Measurements from ENCODE around the gene ASIC1.

ASIC1 gene

DNA sequence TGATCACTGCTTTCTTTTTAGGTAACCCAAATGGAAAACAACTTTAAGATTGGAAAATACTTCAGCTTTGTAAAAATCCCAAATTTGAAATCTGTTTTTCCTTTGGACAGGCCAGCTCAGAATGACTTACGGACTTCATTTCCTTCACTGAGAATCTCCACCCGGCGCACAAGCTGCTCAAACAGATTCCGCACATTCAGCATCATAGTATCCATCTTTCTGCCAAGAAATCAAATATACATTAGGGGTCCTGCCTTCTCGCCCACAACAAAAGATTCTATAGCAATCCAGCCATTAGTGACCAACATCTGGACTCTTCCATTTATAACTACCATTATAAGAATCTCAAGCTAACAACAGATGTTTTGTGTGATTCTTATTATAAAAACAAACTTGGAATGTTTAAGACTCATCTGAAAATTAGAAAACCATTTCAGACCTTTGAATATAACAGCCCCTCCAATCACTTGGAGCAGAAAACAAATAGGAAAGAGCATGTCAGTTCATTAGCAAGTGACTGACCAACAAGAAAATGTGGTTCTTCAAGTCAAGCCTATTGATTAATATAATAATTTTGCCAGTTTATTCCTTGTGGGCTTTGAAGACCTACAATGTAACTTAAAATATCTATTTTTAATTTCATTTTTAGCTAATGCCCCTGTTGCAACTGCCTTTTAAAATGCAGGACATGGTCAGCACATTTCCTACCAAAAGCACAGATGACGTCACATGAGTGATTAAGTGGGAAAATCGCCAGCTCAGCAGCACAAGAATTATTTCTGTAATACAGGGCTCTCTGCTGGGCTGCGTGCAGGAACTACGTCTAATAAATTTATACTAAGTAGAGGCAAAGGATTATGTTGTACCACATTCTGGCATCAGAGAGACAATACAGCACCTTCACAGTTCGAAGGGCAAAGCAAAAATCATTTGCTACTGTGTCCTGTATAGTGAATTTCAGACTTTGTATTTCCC is 40.6 kb upstream of the ASIC1 start:
- H4K20me1 ChIP-seq (ENCODE audit: insufficient read depth, low read length, poor library complexity, severe bottlenecking) = peaks cover 37% of the 10 kb centered on the region

GRCh38 chr12:50017641-50018040 is 39.8 kb upstream of the ASIC1 start:
- Histone ChIP-seq H4K20me1 (ENCODE audit: insufficient read depth, low read length, poor library complexity, severe bottlenecking) (peaks cover 40% of the 10 kb centered on the region), H2AFZ (ENCODE audit: low read length) (no peak overlapping the region), H3K4me1 (ENCODE audit: insufficient read depth, low read length, poor library complexity, severe bottlenecking) (peaks cover 61% of the 10 kb centered on the region), H3F3A (ENCODE audit: low read depth) (no peaks in the 10 kb centered on the region), H3K79me2 (ENCODE audit: insufficient read depth, low read length) (peaks cover 98% of the 10 kb centered on the region), H3K9me2 (replicated peaks; ENCODE audit: low read depth, low read length) (no peaks in the 10 kb centered on the region), H3K9ac (ENCODE audit: low read depth, low read length, poor library complexity, severe bottlenecking) (no peak overlapping the region), H3K4me2 (ENCODE audit: low read depth, low read length, poor library complexity, severe bottlenecking) (peak overlapping the region; percentile 81), H3K27me3 (ENCODE audit: insufficient read depth, low read length, poor library complexity, severe bottlenecking) (no peaks in the 10 kb centered on the region), H3K36me3 (ENCODE audit: insufficient read depth, low read length) (peaks cover 36% of the 10 kb centered on the region), H3K9me3 (ENCODE audit: insufficient read depth, low read depth, low read length) (no peaks in the 10 kb centered on the region), H3K4me3 (ENCODE audit: low read length, poor library complexity, severe bottlenecking) (peak overlapping the region; percentile 27)
- TF ChIP-seq EZH2phosphoT487 (IDR thresholded peaks at IDR 0.05; ENCODE audit: borderline replicate concordance) (no peak), CTCF (conservative IDR thresholded peaks at IDR 0.05; ENCODE audit: low read length) (no peak)

More for the DNA sequence above, 40.6 kb upstream of the ASIC1 start:
- no peaks in the 10 kb centered on the region for H3F3A ChIP-seq (ENCODE audit: low read depth)
- peaks cover 97% of the 10 kb centered on the region for H3K79me2 ChIP-seq (ENCODE audit: insufficient read depth, low read length)
- H3K9me3 ChIP-seq (ENCODE audit: insufficient read depth, low read depth, low read length) = no peaks in the 10 kb centered on the region
- no peak for TF ChIP-seq EZH2phosphoT487 (IDR thresholded peaks at IDR 0.05; ENCODE audit: borderline replicate concordance)
- peaks cover 55% of the 10 kb centered on the region for H3K4me1 ChIP-seq (ENCODE audit: insufficient read depth, low read length, poor library complexity, severe bottlenecking)
- H3K4me3 ChIP-seq (ENCODE audit: low read length, poor library complexity, severe bottlenecking) = peak overlapping the region; percentile 27
- no peaks in the 10 kb centered on the region for H3K27me3 ChIP-seq (ENCODE audit: insufficient read depth, low read length, poor library complexity, severe bottlenecking)
- peak overlapping the region; percentile 81 for H3K4me2 ChIP-seq (ENCODE audit: low read depth, low read length, poor library complexity, severe bottlenecking)
- H2AFZ ChIP-seq (ENCODE audit: low read length) = no peak overlapping the region
- no peaks in the 10 kb centered on the region for H3K9me2 ChIP-seq (replicated peaks; ENCODE audit: low read depth, low read length)
- peaks cover 36% of the 10 kb centered on the region for H3K36me3 ChIP-seq (ENCODE audit: insufficient read depth, low read length)
- peak overlapping the region; percentile 37 for H3K9ac ChIP-seq (ENCODE audit: low read depth, low read length, poor library complexity, severe bottlenecking)

GRCh38 chr12:50018154-50018553 is 39.2 kb upstream of the ASIC1 start:
- H4K20me1 ChIP-seq (ENCODE audit: insufficient read depth, low read length, poor library complexity, severe bottlenecking) = peaks cover 45% of the 10 kb centered on the region
- H3K36me3 ChIP-seq (ENCODE audit: insufficient read depth, low read length) = peaks cover 32% of the 10 kb centered on the region
- peak overlapping the region; percentile 81 for H3K4me2 ChIP-seq (ENCODE audit: low read depth, low read length, poor library complexity, severe bottlenecking)
- H3K27me3 ChIP-seq (ENCODE audit: insufficient read depth, low read length, poor library complexity, severe bottlenecking) = no peaks in the 10 kb centered on the region
- peaks cover 98% of the 10 kb centered on the region for H3K79me2 ChIP-seq (ENCODE audit: insufficient read depth, low read length)
- H2AFZ ChIP-seq (ENCODE audit: low read length) = no peak overlapping the region
- H3K9me3 ChIP-seq (ENCODE audit: insufficient read depth, low read depth, low read length) = no peaks in the 10 kb centered on the region
- no peak overlapping the region for H3K4me3 ChIP-seq (ENCODE audit: low read length, poor library complexity, severe bottlenecking)
- no peak for TF ChIP-seq EZH2phosphoT487 (IDR thresholded peaks at IDR 0.05; ENCODE audit: borderline replicate concordance)
- TF ChIP-seq CTCF (conservative IDR thresholded peaks at IDR 0.05; ENCODE audit: low read length) = no peak
- no peaks in the 10 kb centered on the region for H3K9me2 ChIP-seq (replicated peaks; ENCODE audit: low read depth, low read length)
- peaks cover 66% of the 10 kb centered on the region for H3K4me1 ChIP-seq (ENCODE audit: insufficient read depth, low read length, poor library complexity, severe bottlenecking)
- H3F3A ChIP-seq (ENCODE audit: low read depth) = no peaks in the 10 kb centered on the region
- H3K9ac ChIP-seq (ENCODE audit: low read depth, low read length, poor library complexity, severe bottlenecking) = no peak overlapping the region
